KMS-11 (cell line): Measurements from ENCODE around the gene LIMS4.
"Not testable (repeated sequence)": the region's sequence is repeated elsewhere in the genome, so short reads cannot be mapped to it uniquely, and the experiment has no call there.

Source experiments
- H2AFZ ChIP-seq: fragments of 200-600 bp; sonication (generic); 2 replicates; pipeline ENCODE4 v1.6.1; 2016; ENCODE audit warnings: antibody characterized with exemption, mixed run types, low read depth
- H3K27ac ChIP-seq: fragments of 200-600 bp; sonication (generic); 2 replicates; pipeline ENCODE4 v1.6.1; 2016; ENCODE audit warnings: mild to moderate bottlenecking, mixed run types
- H3K27me3 ChIP-seq: fragments of 200-600 bp; sonication (generic); 2 replicates; pipeline ENCODE4 v1.6.1; 2017; ENCODE audit warnings: mild to moderate bottlenecking, low read depth, mixed run types, moderate library complexity; ENCODE audit not compliant: insufficient read depth
- H3K36me3 ChIP-seq: fragments of 200-600 bp; sonication (generic); 2 replicates; pipeline ENCODE4 v1.6.1; 2017; ENCODE audit warnings: mild to moderate bottlenecking, mixed run types; ENCODE audit not compliant: insufficient read depth
- H3K4me1 ChIP-seq: fragments of 200-600 bp; sonication (generic); 2 replicates; pipeline ENCODE4 v1.6.1; 2016; ENCODE audit warnings: mild to moderate bottlenecking, low read depth, mixed run types; ENCODE audit not compliant: poor library complexity, severe bottlenecking
- H3K4me2 ChIP-seq: fragments of 200-600 bp; sonication (generic); 2 replicates; pipeline ENCODE4 v1.7.0; 2016; ENCODE audit warnings: mild to moderate bottlenecking, mixed run types
- H3K4me3 ChIP-seq: fragments of 200-600 bp; sonication (generic); IDR thresholded peaks from 2 replicates; pipeline ENCODE4 v1.6.1; 2017; ENCODE audit warnings: low read depth, low read length, mixed read lengths; ENCODE audit not compliant: insufficient read depth
- H3K79me2 ChIP-seq: fragments of 200-600 bp; sonication (generic); 2 replicates; pipeline ENCODE4 v1.6.1; 2016; ENCODE audit warnings: low read depth, mixed run types; ENCODE audit not compliant: insufficient read depth
- H3K9ac ChIP-seq: fragments of 200-600 bp; sonication (generic); 2 replicates; pipeline ENCODE4 v1.6.1; 2016; ENCODE audit warnings: mild to moderate bottlenecking, mixed run types
- H4K20me1 ChIP-seq: fragments of 200-600 bp; sonication (generic); 2 replicates; pipeline ENCODE4 v1.6.1; 2016; ENCODE audit warnings: mild to moderate bottlenecking, mixed run types; ENCODE audit not compliant: insufficient read depth

The LIMS4 gene

GRCh38 chr2:110450951-110451350 is 21.7 kb downstream of the LIMS4 start:
- not testable (repeated sequence) for H3K4me2 ChIP-seq, H3K27ac ChIP-seq

GRCh38 chr2:110449127-110449947 is 23.3 kb downstream of the LIMS4 start:
- not testable (repeated sequence) for H3K4me2 ChIP-seq, H3K4me3 ChIP-seq, H3K27ac ChIP-seq, H3K9ac ChIP-seq, H3K79me2 ChIP-seq, H3K4me1 ChIP-seq, H3K36me3 ChIP-seq, H3K27me3 ChIP-seq, H4K20me1 ChIP-seq, H2AFZ ChIP-seq

More at GRCh38 chr2:110450951-110451350, 21.7 kb downstream of the LIMS4 start:
- H3K4me3 ChIP-seq, H3K4me1 ChIP-seq, H3K36me3 ChIP-seq, H4K20me1 ChIP-seq, H3K79me2 ChIP-seq, H2AFZ ChIP-seq, H3K9ac ChIP-seq, H3K27me3 ChIP-seq: not testable (repeated sequence)

GRCh38 chr2:110446644-110447043 is 26.0 kb downstream of the LIMS4 start:
- not testable (repeated sequence) for H3K4me1 ChIP-seq, H3K9ac ChIP-seq, H3K36me3 ChIP-seq, H4K20me1 ChIP-seq, H3K27me3 ChIP-seq, H2AFZ ChIP-seq, H3K27ac ChIP-seq, H3K4me3 ChIP-seq, H3K79me2 ChIP-seq, H3K4me2 ChIP-seq

- not testable (repeated sequence) for H3K36me3 ChIP-seq, H3K27me3 ChIP-seq, H3K79me2 ChIP-seq, H2AFZ ChIP-seq, H3K27ac ChIP-seq, H3K4me1 ChIP-seq, H3K4me2 ChIP-seq, H3K9ac ChIP-seq, H4K20me1 ChIP-seq, H3K4me3 ChIP-seq
These were observed 29.2 kb downstream of the LIMS4 start for GRCh38 chr2:110443305-110444005.

- not testable (repeated sequence) for H3K27me3 ChIP-seq, H2AFZ ChIP-seq, H3K27ac ChIP-seq
These were observed 30.7 kb downstream of the LIMS4 start for GRCh38 chr2:110441905-110442304.

GRCh38 chr2:110434565-110434964 is 38.1 kb downstream of the LIMS4 start:
- H3K4me3 ChIP-seq, H3K79me2 ChIP-seq, H3K9ac ChIP-seq, H3K27ac ChIP-seq, H3K36me3 ChIP-seq, H3K4me1 ChIP-seq, H3K4me2 ChIP-seq, H3K27me3 ChIP-seq, H4K20me1 ChIP-seq, H2AFZ ChIP-seq: not testable (repeated sequence)

More at GRCh38 chr2:110441905-110442304, 30.7 kb downstream of the LIMS4 start:
- H4K20me1 ChIP-seq, H3K4me2 ChIP-seq, H3K4me3 ChIP-seq, H3K36me3 ChIP-seq, H3K79me2 ChIP-seq, H3K4me1 ChIP-seq, H3K9ac ChIP-seq: not testable (repeated sequence)

- H3K9ac ChIP-seq, H3K4me1 ChIP-seq, H3K27ac ChIP-seq, H3K4me2 ChIP-seq, H3K36me3 ChIP-seq, H3K79me2 ChIP-seq, H4K20me1 ChIP-seq, H3K27me3 ChIP-seq, H2AFZ ChIP-seq, H3K4me3 ChIP-seq: not testable (repeated sequence)
These were observed 46.9 kb downstream of the LIMS4 start for GRCh38 chr2:110425725-110426124.

GRCh38 chr2:110424421-110424820 is 48.2 kb downstream of the LIMS4 start:
- not testable (repeated sequence) for H3K36me3 ChIP-seq, H2AFZ ChIP-seq

GRCh38 chr2:110423574-110423962 is 49.0 kb downstream of the LIMS4 start:
- not testable (repeated sequence) for H3K27ac ChIP-seq, H3K79me2 ChIP-seq, H3K36me3 ChIP-seq, H3K4me2 ChIP-seq, H4K20me1 ChIP-seq, H3K4me1 ChIP-seq, H3K27me3 ChIP-seq, H2AFZ ChIP-seq, H3K9ac ChIP-seq, H3K4me3 ChIP-seq

More at GRCh38 chr2:110424421-110424820, 48.2 kb downstream of the LIMS4 start:
- not testable (repeated sequence) for H3K79me2 ChIP-seq, H3K4me2 ChIP-seq, H3K4me3 ChIP-seq, H3K27me3 ChIP-seq, H4K20me1 ChIP-seq, H3K4me1 ChIP-seq, H3K9ac ChIP-seq, H3K27ac ChIP-seq

GRCh38 chr2:110422852-110423573 is 49.6 kb downstream of the LIMS4 start:
- not testable (repeated sequence) for H3K27me3 ChIP-seq, H3K4me3 ChIP-seq, H3K27ac ChIP-seq, H3K79me2 ChIP-seq, H2AFZ ChIP-seq, H3K4me2 ChIP-seq, H4K20me1 ChIP-seq, H3K4me1 ChIP-seq, H3K9ac ChIP-seq, H3K36me3 ChIP-seq
